NCI-H2171 treated with DMSO at 0.1 percent for 48 hours (cell line): ENCODE measurements around the gene ME2.
"Not testable (repeated sequence)": the region's sequence is repeated elsewhere in the genome, so short reads cannot be mapped to it uniquely, and the experiment has no call there.

ENCODE experiments used
- DNase-seq: peaks from one replicate; lab custom pipeline; 2025; lab: John Stamatoyannopoulos, UW

The ME2 gene

DNA sequence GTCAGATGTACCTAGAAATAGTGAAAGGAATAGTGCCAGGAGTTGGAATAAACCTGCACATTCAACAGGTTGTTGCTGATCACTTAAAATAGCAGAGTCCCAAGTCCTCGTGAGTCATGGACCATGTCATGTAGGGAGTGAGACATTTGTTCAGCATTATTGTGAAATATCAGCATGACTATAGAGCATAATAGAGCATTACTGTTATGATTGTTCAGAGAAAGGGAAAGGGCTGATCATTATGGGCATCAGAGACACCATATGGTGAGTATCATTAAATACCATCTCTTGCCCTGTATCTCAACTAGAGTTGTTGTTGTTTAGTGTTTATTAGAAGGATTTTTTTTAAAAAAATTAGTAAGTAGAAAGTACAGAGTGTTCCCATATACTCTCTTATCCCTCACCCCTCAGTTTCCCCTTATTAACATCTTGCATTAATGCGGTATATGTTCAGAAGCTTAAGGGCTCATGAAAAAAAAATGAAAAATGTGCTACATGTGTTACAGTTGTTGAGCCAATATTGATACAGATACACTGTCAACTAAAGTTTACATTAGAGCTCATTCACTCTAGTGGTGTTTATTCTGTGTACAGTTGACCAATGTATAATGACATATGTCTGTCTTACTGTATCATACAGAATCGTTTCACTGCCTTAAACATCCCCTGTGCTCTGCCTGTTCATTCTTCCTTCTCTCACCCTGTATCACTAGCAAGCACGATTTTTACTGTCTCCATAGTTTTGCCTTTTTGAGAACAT lies 94.6 kb downstream of the ME2 start:
- DNase-seq, result no peak

DNA sequence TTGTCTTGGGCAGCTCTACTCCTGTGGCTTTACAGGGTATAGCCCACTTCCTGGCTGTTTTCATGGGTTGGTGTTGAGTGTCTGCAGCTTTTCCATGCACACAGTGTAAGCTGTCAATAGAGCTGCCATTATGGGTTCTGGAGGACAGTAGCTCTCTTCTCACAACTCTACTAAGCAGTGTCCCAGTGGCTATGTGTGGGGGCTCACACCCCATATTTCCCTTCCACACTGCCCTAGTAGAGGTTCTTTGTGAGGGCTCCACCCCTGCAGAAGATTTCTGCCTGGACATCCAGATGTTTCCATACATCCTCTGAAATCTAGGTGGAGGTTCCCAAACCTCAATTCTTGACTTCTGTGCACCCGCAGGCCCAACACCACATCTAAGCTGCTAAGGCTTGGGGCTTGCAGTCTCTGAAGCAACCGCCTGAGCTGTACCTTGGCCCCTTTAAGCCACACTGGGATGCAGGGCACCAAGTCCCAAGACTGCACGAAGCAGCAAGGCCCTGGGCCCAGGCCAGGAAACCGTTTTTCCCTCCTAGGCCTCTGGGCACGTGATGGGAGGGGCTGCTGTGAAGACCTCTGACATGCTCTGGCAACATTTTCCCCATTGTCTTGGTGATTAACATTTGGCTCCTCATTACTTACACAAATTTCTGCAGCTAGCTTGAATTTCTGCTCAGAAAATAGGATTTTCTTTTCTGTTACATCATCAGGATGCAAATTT lies 98.3 kb downstream of the ME2 start:
- DNase-seq, result no peak

DNA sequence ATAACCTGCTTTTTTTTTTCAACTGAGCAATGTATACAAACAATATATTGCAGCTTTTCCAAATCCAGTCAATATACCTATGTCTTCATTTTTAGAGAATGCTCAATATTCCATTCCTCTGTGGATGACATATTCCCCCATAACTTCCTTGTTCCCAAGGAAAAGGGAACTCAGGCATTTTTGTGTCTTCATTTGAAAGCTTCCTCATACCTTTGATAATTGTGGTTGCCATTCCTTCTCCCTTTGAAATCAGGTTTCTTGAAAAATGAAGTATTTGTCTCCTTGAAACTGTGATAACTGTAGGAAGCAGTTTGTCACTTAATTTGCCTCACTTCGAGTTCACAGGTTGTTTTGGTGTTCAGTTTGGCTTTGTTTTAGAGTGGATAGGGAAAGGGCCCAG lies 102.5 kb downstream of the ME2 start:
- DNase-seq, result no peak

DNA sequence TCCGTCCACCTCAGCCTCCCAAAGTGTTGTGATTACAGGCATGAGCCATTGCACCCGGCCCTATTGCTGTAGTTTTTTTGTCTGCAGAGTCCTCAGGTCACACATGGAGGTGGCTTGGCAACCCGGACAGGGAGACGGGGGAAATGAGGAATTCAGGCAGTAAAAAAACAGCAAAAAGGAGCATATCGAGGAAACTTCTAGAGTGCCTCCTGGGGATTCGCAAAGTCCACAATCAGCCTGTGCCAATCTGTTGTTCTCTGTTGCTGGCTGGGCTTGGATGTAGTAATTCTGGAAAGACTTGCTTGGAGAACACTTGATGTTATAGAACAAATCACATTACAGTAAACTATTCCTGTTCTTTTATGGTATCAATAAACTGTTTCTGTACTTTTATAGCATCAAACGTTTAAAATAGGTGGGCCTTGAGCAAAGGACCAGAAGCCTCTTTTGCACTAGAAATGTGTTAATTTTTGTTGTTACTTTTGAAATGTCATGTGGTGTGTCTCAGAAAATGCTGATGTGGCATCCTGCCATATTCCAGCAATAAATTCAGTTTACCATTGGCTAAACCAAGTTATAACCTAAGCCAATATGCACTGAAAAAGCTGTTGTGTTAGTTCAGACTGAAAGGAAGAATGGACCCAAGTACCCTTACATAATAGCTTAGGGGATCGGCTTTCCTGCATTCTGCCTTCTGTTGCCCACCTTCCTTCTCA lies 103.3 kb downstream of the ME2 start:
- peak; percentile 36 for DNase-seq

DNA sequence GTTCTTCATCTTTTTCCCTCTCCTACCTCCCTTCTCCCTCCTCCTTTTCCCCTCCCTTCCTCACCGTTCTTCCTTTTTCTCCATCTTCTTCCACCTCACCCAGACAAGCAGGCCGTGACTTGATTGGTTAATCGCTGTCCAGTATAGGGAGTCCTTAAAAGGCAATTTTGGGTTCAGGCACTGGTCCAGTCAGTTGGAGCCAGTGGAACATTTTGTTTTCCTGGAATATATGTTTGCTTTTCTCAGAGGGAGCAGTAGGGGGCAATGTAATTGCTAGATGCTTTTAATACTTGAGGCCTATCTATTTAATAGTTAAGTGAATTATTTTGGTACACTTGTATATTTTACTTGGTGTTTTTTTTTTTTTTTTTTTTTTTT lies 103.9 kb downstream of the ME2 start:
- no peak for DNase-seq

DNA sequence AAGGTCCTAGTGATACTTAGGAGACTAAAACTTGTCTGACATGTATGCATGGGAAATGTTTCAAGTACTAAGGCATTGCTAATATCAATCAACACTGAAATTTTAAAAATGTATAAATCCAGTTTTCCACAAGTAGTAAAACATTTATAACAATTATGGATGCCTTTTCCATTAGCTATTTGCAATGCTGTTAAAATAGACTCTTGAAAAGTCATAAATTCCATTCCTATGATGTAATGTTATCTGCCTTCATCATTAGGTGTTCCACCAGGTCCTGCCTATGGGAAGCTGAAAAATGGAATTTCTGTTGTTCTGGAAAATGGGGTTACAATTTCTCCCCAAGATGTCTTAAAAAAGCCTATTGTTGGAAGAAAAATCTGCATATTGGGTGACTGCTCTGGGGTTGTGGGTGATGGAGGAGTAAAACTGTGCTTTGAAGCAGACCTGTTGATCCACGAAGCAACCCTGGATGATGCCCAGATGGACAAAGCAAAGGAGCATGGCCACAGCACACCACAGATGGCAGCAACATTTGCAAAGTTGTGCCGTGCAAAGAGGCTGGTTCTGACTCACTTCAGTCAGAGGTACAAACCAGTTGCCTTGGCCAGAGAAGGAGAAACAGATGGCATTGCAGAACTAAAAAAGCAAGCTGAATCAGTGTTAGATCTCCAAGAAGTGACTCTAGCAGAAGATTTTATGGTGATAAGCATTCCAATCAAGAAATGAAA lies 107.6 kb downstream of the ME2 start:
- DNase-seq, result no peak

DNA sequence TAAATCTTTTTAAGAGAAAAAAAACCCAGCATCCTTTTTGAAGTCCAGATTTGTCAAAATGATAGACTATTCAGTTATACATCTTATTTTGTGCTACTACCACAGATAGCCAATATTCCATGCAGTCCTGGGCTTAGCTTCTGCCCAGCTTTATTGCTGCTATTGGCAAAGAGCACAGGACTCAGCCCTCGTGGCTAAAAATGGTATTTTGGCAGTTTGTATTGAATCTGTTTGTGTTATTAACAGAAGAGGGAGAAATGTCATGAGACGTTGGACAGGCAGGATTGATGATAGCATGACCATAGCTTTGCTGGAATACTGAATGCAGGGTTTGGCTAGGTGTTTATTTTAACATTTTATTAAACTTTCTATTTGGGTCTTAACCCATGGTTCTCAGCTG lies 108.3 kb downstream of the ME2 start:
- no peak for DNase-seq

DNA sequence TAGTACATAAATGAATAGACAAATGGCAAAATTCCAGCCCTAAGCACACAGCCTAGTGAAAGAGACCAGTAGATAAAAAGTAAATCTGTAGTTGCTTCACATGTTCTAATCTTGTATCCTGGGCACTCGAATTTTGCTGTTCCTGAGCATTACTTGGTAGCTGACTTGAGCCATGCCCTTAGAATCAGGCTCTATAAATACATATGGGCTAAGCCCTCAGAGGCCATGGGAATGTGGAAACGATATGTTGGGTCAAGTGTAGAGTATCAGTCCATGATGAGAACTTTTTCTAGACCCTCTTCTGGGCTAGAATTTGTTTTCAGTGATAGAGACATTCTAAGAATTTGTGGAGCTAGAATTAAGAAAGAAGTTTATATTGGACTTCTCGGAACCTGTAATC lies 110.8 kb downstream of the ME2 start:
- no peak for DNase-seq

DNA sequence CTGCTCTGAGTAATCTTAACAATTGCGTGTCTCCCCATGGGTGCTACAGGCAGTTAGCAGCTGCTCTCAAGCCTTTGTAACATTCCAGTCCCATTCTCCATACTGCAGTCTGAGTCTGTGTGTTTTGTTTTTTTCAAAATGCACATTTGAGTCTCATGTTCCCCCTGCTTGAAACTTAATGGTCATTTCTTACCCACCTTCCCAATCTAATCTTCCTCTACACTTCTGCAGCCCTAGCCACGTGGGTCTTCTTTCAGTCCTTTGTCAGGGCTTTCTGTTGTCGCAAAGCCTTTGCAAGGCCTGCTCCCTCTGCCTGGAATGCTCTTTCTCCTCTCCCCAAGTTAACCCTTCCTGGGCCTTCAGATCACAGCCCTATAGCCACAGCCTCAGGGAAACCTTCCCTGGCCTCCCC lies 113.4 kb downstream of the ME2 start:
- DNase-seq, result no peak

DNA sequence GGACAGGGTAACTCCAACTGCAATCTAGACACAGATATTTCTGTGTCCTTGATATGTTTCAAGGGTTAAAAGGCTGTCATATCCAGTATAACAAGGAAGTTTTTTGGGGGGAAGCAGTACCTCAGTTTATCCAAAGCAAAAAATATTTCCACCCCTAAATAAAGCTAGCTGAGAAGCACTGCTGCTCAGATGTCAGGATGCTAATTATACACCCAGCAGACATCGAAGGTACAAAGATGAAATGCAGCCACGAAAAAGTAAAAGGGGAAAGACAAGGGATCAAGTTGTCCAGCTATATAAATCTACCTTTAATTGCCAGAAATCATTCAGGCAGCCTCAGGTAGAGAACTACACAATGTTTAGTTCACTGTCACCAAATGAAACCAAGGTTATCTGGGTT lies 115.1 kb downstream of the ME2 start:
- no peak for DNase-seq

DNA sequence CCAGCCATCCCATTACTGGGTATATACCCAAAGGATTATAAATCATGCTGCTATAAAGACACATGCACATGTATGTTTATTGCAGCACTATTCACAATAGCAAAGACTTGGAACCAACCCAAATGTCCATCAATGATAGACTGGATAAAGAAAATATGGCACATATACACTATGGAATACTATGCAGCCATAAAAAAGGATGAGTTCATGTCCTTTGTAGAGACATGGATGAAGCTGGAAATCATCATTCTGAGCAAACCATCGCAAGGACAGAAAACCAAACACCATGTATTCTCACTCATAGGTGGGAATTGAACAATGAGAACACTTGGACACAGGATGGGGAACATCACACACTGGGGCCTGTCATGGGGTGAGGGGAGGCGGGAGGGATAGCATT lies 124.3 kb downstream of the ME2 start:
- not testable (repeated sequence) for DNase-seq
